Endothelial cell of umbilical vein (primary cell): ENCODE measurements around the gene PAX1. TPM values are rescaled to one million over a fixed set of nuclear protein-coding genes. Genes with fewer than 3 reads are reported as not detected.

ENCODE experiments used
- BruUV-seq: library from RNA; stranded (reverse); fragments of 400-500 nt; replicated peaks from 2 replicates; lab custom pipeline; 2021; lab: Mats Ljungman, UMichigan
- CTCF ChIA-PET: fragments of 300-600, 350-600 bp; sonication (Branson Sonifier 250); formaldehyde crosslinking; loops from one replicate; lab custom pipeline; 2021; ENCODE audit warnings: antibody characterized with exemption, inconsistent platforms; lab: Charles Lee
- POLR2A ChIA-PET: fragments of 300-600, 350-600 bp; sonication (Branson Sonifier 250); formaldehyde crosslinking; loops from one replicate; lab custom pipeline; 2021; ENCODE audit warnings: antibody characterized with exemption, inconsistent platforms; lab: Charles Lee
- DNase-seq: peaks from one replicate; pipeline ENCODE4 v3.0.0-alpha.2; 2011; ENCODE audit warnings: low read depth, low spot score
- FAIRE-seq: peaks from 2 replicates; lab custom pipeline; 2011; peaks lifted over from hg19 to GRCh38; lab: Jason Lieb, UNC
- H2AFZ ChIP-seq: 2 replicates; pipeline ENCODE4 v1.6.0; 2012; ENCODE audit warnings: low read depth, low read length, control low read depth, inconsistent platforms
- H3K27ac ChIP-seq: 2 replicates; pipeline ENCODE4 v1.5.1; 2011; ENCODE audit warnings: low read depth, mild to moderate bottlenecking, control low read depth, low read length, moderate library complexity; ENCODE audit not compliant: insufficient read depth
- H3K27me3 ChIP-seq, 2 experiments: 2 replicates each; pipeline versions ENCODE4 v1.6.0 to v1.6.1; 2011; ENCODE audit warnings: low read length in 2 of 2, mixed read lengths in 1 of 2; ENCODE audit not compliant: control insufficient read depth in 2 of 2, insufficient read depth in 2 of 2
- H3K36me3 ChIP-seq, 2 experiments: 2 replicates in 1 of 2; 3 replicates in 1 of 2; pipeline ENCODE4 v1.5.1; 2011; ENCODE audit warnings: low read length in 2 of 2, mild to moderate bottlenecking in 1 of 2, moderate library complexity in 1 of 2; ENCODE audit not compliant: control insufficient read depth in 2 of 2, insufficient read depth in 2 of 2; ENCODE audit errors: extremely low read depth in 1 of 2
- H3K4me1 ChIP-seq: 3 replicates; pipeline ENCODE4 v1.5.1; 2011; ENCODE audit warnings: mild to moderate bottlenecking, low read length; ENCODE audit not compliant: control insufficient read depth, insufficient read depth; ENCODE audit errors: extremely low read depth
- H3K4me2 ChIP-seq: 2 replicates; pipeline ENCODE4 v1.6.1; 2011; ENCODE audit warnings: low read length, control low read depth, mixed read lengths; ENCODE audit not compliant: insufficient read depth
- H3K4me3 ChIP-seq, 3 experiments: fragments of 200-600 bp in 1 of 3; sonication (generic), shearing (Covaris generic) in 1 of 3; replicated peaks in 1 of 3; 2 replicates each; pipeline ENCODE4 v1.5.1; 2011 to 2016; ENCODE audit warnings: control low read depth in 3 of 3, low read length in 3 of 3, mild to moderate bottlenecking in 2 of 3, inconsistent platforms in 1 of 3, low read depth in 1 of 3, moderate library complexity in 1 of 3; ENCODE audit not compliant: insufficient read depth in 1 of 3
- H3K79me2 ChIP-seq: 2 replicates; pipeline ENCODE4 v1.6.0; 2012; ENCODE audit warnings: low read length, inconsistent platforms; ENCODE audit not compliant: control insufficient read depth, insufficient read depth
- H3K9ac ChIP-seq: replicated peaks from 2 replicates; pipeline ENCODE3; 2011; ENCODE audit warnings: low read length, control low read depth; ENCODE audit not compliant: insufficient read depth; ENCODE audit errors: extremely low read depth
- H3K9me1 ChIP-seq: replicated peaks from 3 replicates; pipeline ENCODE4 v1.6.0; 2011; ENCODE audit warnings: mild to moderate bottlenecking, low read length; ENCODE audit not compliant: control insufficient read depth, insufficient read depth; ENCODE audit errors: extremely low read depth
- H3K9me3 ChIP-seq: replicated peaks from 2 replicates; pipeline ENCODE4 v1.5.1; 2012; ENCODE audit warnings: low read length, inconsistent platforms; ENCODE audit not compliant: control insufficient read depth, insufficient read depth
- H4K20me1 ChIP-seq: replicated peaks from 2 replicates; pipeline ENCODE3; 2011; ENCODE audit warnings: mild to moderate bottlenecking, low read length; ENCODE audit not compliant: control insufficient read depth, insufficient read depth; ENCODE audit errors: extremely low read depth
- CTCF ChIP-seq, 2 donors: IDR thresholded peaks; 1 replicate in 1 of 2; 2 replicates in 1 of 2; pipeline ENCODE4 v1.5.1; 2011; ENCODE audit warnings: low read length in 2 of 2, mild to moderate bottlenecking in 2 of 2, moderate library complexity in 2 of 2, control low read depth in 1 of 2, inconsistent platforms in 1 of 2, low read depth in 1 of 2; ENCODE audit not compliant: insufficient read depth in 1 of 2; ENCODE audit errors: extremely low read depth in 1 of 2
- EZH2 ChIP-seq: IDR thresholded peaks from 2 replicates; pipeline ENCODE4 v1.6.1; 2012; ENCODE audit warnings: borderline replicate concordance, low read depth, mild to moderate bottlenecking, moderate library complexity, low read length, inconsistent platforms; ENCODE audit not compliant: severe bottlenecking
- FOS ChIP-seq: IDR thresholded peaks from 2 replicates; pipeline ENCODE4 v1.6.1; 2011; ENCODE audit warnings: mild to moderate bottlenecking, low read length, moderate library complexity, borderline replicate concordance; ENCODE audit not compliant: insufficient read depth
- GATA2 ChIP-seq: IDR thresholded peaks from 2 replicates; pipeline ENCODE4 v1.7.0; 2011; ENCODE audit warnings: low read depth, mild to moderate bottlenecking, moderate library complexity, mixed read lengths, low read length; ENCODE audit not compliant: insufficient read length, insufficient read depth
- MYC ChIP-seq: IDR thresholded peaks from one replicate; pipeline ENCODE4 v1.6.1; 2011; ENCODE audit warnings: mild to moderate bottlenecking, low read depth, low read length
- POLR2A ChIP-seq: IDR thresholded peaks from 2 replicates; pipeline ENCODE4 v1.6.1; 2012; ENCODE audit warnings: low read depth, mild to moderate bottlenecking, control low read depth, low read length
- POLR2AphosphoS5 ChIP-seq: IDR thresholded peaks from 2 replicates; pipeline ENCODE4 v1.6.1; 2012; ENCODE audit warnings: low read depth, mild to moderate bottlenecking, control low read depth, low read length, moderate library complexity; ENCODE audit not compliant: insufficient read depth
- dilution Hi-C: fragments of 300-500 bp; cut with MboI; formaldehyde crosslinking; loops from one replicate; pipeline ENCODE4 v1.15.0; 2019; ENCODE audit warnings: low sequenced_read_pairs; ENCODE audit not compliant: extremely low pct_ligation_motif_present
- intact Hi-C: fragments of 100-400 bp; cut with micrococcal nuclease; formaldehyde crosslinking; loops from one replicate; pipeline ENCODE4 v1.10.0; 2022
- polyA plus RNA-seq, 4 experiments: library from polyadenylated mRNA; depleted of rRNA in 3 of 4; stranded (reverse) in 3 of 4; unstranded in 1 of 4; fragments of >200 nt; gene quantifications; 2 replicates each; pipeline versions ENCODE4 v1.2.1 to v1.2.3, GENCODE V29; 2011 to 2012; ENCODE audit warnings: missing spikeins in 1 of 4
- total RNA-seq: library from RNA; stranded (reverse); gene quantifications from 2 replicates; pipeline ENCODE4 v1.2.3, GENCODE V29; 2021

The PAX1 gene
- total and polyA plus RNA-seq, 2 donors (not counting 3 experiments of a cell fraction or from before 2014, with no cell fraction given) = not detected

DNA sequence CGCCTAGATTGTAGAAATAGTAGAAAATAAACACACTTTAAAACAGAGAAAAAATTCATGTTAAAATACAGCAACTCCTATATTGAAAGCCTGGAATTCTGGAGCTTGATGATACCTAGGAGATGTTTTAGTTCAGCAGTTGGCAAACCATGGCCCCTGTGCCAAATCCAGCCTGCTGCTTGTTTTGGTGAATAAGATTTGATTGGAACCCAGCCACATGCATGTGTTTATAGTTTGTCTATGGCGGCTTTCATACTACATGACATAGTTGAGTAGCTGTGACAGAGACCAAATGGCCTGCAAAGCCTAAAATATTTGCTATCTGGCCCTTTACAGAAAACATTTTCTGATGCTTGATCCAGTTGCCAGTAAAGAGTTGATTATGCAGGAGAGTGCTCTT is 57.2 kb downstream of the PAX1 start:
- dilution Hi-C loops = no loop called here

More for the DNA sequence above, 57.2 kb downstream of the PAX1 start:
- Histone ChIP-seq H3K9ac (no peak overlapping the region), H4K20me1 (no peaks in the 10 kb centered on the region), H3K9me1 (no peaks in the 10 kb centered on the region), H3K79me2 (no peaks in the 10 kb centered on the region), H3K4me3 (no peak overlapping the region), H3K27ac (no peak overlapping the region), H3K9me3 (no peaks in the 10 kb centered on the region), H3K4me1 (no peaks in the 10 kb centered on the region), H3K4me2 (no peak overlapping the region), H2AFZ (no peak overlapping the region), H3K27me3 (no peaks in the 10 kb centered on the region), H3K36me3 (no peaks in the 10 kb centered on the region)
- ChIA-PET POLR2A (no interaction called here), CTCF (no interaction called here)
- intact Hi-C loops = no loop called here
- DNase-seq = no peak
- no TSS peak for BruUV-seq
- FAIRE-seq = no peak
- TF ChIP-seq GATA2 (no peak), FOS (no peak), POLR2A (no peak), MYC (no peak), CTCF (IDR thresholded peaks at IDR 0.05; ENCODE audit: extremely low read depth in 1 of 2, insufficient read depth in 1 of 2, low read depth in 1 of 2, low read length in 2 of 2) (no peak), POLR2AphosphoS5 (no peak), EZH2 (no peak)
